Fibroblast of skin of left biceps (primary cell): ENCODE results near the gene ATP2A2.
"Not testable (repeated sequence)": the region's sequence is repeated elsewhere in the genome, so short reads cannot be mapped to it uniquely, and the experiment has no call there.

ENCODE experiments used
- DNase-seq, 2 experiments: peaks; one replicate each; pipeline ENCODE4 v3.0.0-alpha.2; 2013; ENCODE audit warnings: low read depth in 2 of 2

Gene ATP2A2

GRCh38 chr12:110280779-110281548 lies at the start of gene ATP2A2:
Gene ATP2A2, plus strand, starts transcription at chr12:110281247. Its CDS starts 543 bp downstream, at chr12:110281790.
- DNase-seq = peak; percentile 78 to 82

GRCh38 chr12:110233212-110233903 lies 47.7 kb upstream of the ATP2A2 start:
- no peak for DNase-seq

- DNase-seq = no peak
These were observed 46.7 kb upstream of the ATP2A2 start for GRCh38 chr12:110234331-110234751.

GRCh38 chr12:110234755-110235154 lies 46.3 kb upstream of the ATP2A2 start:
- no peak for DNase-seq

- DNase-seq = no peak
These were observed 45.7 kb upstream of the ATP2A2 start for GRCh38 chr12:110235383-110235782.

- DNase-seq = no peak
These were observed 37.8 kb upstream of the ATP2A2 start for GRCh38 chr12:110243227-110243626.

- no peak for DNase-seq
These were observed 36.7 kb upstream of the ATP2A2 start for GRCh38 chr12:110244372-110244771.

GRCh38 chr12:110244829-110245228 lies 36.2 kb upstream of the ATP2A2 start:
- DNase-seq = no peak

GRCh38 chr12:110245369-110245772 lies 35.7 kb upstream of the ATP2A2 start:
- no peak for DNase-seq

- DNase-seq = no peak
These were observed 34.3 kb upstream of the ATP2A2 start for GRCh38 chr12:110246636-110247339.

GRCh38 chr12:110247340-110248095 lies 33.5 kb upstream of the ATP2A2 start:
- no peak for DNase-seq

GRCh38 chr12:110248096-110248447 lies 33.0 kb upstream of the ATP2A2 start:
- no peak for DNase-seq

GRCh38 chr12:110249105-110249504 lies 31.9 kb upstream of the ATP2A2 start:
- no peak for DNase-seq

- DNase-seq = no peak
These were observed 31.3 kb upstream of the ATP2A2 start for GRCh38 chr12:110249716-110250225.

- no peak for DNase-seq
These were observed 29.7 kb upstream of the ATP2A2 start for GRCh38 chr12:110251381-110251780.

- DNase-seq = no peak
These were observed 28.3 kb upstream of the ATP2A2 start for GRCh38 chr12:110252716-110253115.

- DNase-seq = no peak
These were observed 27.9 kb upstream of the ATP2A2 start for GRCh38 chr12:110253176-110253575.

- no peak for DNase-seq
These were observed 26.0 kb upstream of the ATP2A2 start for GRCh38 chr12:110254971-110255540.

GRCh38 chr12:110255890-110256456 lies 25.1 kb upstream of the ATP2A2 start:
- DNase-seq = not testable (repeated sequence)

GRCh38 chr12:110256780-110257431 lies 24.1 kb upstream of the ATP2A2 start:
- DNase-seq = no peak
